GM08714 (cell line): ENCODE results near the gene MIA.
"Not testable (repeated sequence)": the region's sequence is repeated elsewhere in the genome, so short reads cannot be mapped to it uniquely, and the experiment has no call there.

Experiments
- H3K4me3 ChIP-seq: fragments of 200-500 bp; sonication (Bioruptor generic); 2 replicates; pipeline ENCODE4 v1.5.1; 2014; ENCODE audit warnings: mild to moderate bottlenecking, low read length, inconsistent platforms
- ZNF274 ChIP-seq: IDR thresholded peaks from 2 replicates; pipeline ENCODE4 v1.6.1; 2012; ENCODE audit warnings: mild to moderate bottlenecking, low read depth, low read length

MIA gene

DNA sequence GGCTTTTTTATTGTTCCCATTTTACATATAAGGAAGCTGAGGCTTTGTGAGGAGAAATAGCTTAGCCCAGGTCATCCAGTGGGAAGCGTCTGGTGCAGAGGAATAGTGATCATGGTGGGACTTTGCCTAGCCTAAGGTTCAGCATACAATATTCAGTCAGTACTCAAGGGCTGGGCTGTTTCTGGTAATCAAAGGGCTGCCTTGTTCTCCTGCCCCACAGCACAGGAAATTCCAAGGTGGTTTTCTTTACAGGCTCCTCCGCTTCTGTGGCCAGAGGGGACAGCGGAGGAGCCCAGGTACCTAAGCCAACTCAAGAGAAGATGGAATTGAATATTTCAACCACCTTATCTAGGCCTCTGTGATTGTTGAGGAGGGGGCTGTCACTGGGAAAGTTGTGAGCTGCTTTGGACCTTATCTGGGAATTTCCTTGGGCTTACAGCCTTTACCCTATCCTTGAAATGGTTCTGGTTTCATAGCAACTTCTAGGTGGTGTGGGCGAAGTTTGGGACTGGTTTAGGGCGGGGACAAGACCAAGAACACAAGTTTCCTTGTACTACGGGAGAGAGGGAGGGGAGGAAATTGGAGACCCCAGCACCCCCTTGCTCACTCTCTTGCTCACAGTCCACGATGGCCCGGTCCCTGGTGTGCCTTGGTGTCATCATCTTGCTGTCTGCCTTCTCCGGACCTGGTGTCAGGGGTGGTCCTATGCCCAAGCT, at the start of gene MIA:
TSS of gene MIA (plus strand) at position 606 of the 716 bp plus-strand sequence. CDS start at position 628, 22 bp downstream.
- TF ChIP-seq ZNF274 = no peak
- no peak within 1 kb of the TSS for H3K4me3 ChIP-seq

DNA sequence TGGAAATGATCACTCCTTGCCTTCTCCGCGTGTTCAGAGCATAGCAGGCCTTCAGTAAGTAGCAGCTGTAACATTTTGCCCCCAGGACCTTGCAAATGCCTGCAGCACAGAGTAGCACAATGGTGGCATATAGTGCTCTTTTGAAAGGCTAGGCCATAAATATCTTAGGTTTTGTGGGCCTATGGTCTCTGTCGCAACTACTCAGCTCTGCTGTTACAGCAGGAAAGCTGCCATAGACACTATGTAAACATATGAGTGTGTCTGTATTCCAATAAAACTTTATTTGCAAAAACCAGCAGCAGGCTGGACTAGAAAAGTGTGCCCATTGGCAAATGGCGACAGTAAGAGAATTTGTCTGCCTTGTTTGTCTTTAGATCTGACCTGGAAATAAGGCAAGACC, 49.0 kb upstream of the MIA start:
- no peak overlapping the region for H3K4me3 ChIP-seq
- TF ChIP-seq ZNF274 = no peak

GRCh38 chr19:40730065-40730464, 45.3 kb upstream of the MIA start:
- not testable (repeated sequence) for H3K4me3 ChIP-seq

DNA sequence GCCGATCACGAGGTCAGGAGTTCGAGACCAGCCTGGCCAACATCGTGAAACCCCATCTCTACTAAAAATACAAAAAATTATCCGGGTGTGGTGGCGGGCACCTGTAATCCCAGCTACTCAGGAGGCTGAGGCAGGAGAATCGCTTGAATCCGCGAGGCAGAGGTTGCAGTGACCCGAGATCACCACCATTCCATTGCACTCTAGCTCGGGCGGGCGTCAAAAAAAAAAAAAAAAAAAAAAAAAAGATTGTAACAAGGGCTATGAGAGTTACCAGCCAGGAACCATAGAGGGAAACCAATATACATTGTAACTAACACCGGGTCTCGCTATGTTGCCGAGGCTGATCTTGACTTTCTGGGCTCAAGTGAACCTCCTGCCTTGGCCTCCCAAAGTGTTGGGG, 43.0 kb upstream of the MIA start:
- H3K4me3 ChIP-seq = not testable (repeated sequence)

DNA sequence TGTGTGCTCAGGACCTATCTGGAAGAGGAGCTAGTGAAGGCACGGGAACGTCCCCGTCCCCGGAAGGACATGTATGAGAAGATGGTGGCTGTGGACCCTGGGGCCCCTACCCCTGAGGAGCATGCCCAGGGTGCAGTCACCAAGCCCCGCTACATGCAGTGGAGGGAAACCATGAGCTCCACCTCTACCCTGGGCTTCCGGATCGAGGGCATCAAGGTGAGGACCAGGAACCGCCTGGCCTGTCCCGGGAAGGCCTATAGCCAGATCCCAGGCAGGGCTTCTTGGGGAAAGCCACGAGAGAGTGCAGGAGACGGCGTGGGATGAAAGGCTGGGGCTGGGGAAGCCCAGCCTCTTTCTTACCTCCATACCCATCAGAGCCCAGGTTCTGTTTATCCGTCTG, 42.2 kb upstream of the MIA start:
- no peak for TF ChIP-seq ZNF274
- no peak overlapping the region for H3K4me3 ChIP-seq

DNA sequence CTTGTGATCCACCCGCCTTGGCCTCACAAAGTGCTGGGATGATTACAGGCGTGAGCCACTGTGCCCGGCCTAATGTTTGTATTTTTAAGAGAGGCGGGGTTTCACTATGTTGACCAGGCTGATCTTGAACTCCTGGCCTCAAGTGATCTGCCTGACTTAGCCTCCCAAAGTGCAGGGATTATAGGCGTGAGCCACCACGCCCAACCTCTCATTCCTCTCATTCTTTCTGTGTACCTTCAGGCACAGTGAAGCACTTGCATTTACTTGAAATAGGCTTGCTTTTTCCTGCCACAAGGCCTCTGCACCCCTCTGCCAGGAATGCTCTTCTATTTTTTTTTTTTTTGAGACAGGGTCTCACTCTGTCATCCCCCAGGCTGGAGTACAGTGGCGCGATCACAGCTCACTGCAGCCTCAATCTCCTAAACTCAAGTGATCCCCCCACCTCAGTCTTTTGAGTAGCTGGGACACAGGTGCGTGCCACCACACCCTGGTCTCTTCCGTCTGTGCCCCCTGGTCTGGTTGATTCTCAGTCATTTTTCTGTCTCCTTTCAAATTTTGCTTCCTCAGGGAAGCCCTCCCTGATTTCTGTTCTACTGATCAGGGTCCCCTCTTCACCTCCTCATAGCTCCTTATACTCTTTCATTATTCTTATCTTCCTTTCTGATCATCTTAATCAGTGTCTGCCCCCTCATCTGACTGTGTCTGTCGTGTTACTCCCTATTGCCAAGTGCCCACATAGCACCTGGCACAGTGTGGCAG, 40.1 kb upstream of the MIA start:
- no peak for TF ChIP-seq ZNF274
- H3K4me3 ChIP-seq = no peak overlapping the region

- no peak overlapping the region for H3K4me3 ChIP-seq
- TF ChIP-seq ZNF274 = no peak
Observed at GRCh38 chr19:40736661-40737060, 38.7 kb upstream of the MIA start.

GRCh38 chr19:40737102-40737644, 38.1 kb upstream of the MIA start:
- H3K4me3 ChIP-seq = no peak overlapping the region
- TF ChIP-seq ZNF274 = no peak

- no peak for TF ChIP-seq ZNF274
- H3K4me3 ChIP-seq = no peak overlapping the region
Observed at GRCh38 chr19:40739030-40739839, 36.1 kb upstream of the MIA start.

DNA sequence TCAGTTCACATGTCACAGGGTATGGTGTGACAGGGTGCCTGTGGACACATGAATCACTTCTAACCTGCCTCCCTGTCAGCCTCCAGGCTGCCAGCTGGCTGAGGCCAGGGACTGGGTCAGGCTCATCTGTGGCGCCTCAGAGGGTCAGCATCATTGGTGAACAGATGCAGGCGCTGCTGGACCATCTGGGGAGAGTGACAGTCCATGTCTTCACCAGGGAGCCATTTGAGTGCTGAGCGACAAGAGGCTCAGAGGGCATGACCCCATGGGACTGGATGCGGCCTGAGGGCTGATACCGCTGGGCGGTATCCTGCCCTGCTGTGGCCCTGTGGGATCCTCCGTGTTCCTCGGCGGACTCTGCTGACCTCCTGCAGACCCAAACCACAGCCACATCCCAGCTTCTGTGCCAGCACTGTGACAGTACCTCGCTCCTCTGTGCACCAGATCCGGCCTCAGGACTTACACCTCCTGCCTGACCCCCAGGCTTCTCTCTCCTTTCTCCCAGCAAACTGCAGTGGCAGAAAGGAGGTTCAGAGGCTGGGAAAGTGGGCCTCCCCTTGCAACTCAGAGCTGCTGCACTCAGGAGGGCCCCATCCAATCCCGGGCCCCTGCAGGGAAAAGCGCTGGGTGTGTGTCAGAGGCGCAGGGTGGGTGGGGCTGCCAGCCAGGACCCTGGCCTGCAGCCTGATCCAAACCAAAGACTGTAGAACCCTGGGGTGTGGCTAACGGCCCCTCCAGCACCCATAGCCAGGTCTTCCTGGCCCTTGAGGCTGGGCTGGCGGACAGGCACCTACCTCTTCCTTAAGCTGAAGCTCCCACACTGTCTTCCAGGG, 35.2 kb upstream of the MIA start:
- TF ChIP-seq ZNF274 = no peak
- no peak overlapping the region for H3K4me3 ChIP-seq

DNA sequence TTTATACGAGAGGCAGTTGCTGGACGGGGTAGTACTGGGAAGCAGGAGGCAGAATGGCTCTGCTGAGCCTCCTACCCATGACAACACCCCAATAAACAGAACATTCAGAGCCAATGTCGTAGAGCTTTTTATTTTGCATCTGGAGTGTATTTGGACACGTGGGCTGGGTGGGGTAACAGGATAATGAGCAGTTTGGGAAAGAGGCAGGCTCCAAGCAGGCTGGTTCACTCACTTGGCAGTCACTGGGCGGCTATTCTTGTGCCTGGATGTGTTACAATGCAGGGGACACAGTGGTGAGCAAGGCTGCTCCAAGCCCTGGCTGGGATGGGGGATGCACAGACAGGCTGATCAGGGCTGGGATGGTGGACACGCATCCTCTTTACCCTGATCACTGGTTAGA, 34.6 kb upstream of the MIA start:
- TF ChIP-seq ZNF274 = no peak
- H3K4me3 ChIP-seq = no peak overlapping the region

- H3K4me3 ChIP-seq = no peak overlapping the region
- no peak for TF ChIP-seq ZNF274
Observed at GRCh38 chr19:40741527-40742390, 33.6 kb upstream of the MIA start.

- TF ChIP-seq ZNF274 = no peak
- H3K4me3 ChIP-seq = no peak overlapping the region
Observed at GRCh38 chr19:40742477-40742876, 32.8 kb upstream of the MIA start.
